Ishikawa (cell line): ENCODE measurements around the gene ACAN.

Experiments
- EP300 ChIP-seq: IDR thresholded peaks from 2 replicates; pipeline ENCODE4 v1.6.1; 2012; ENCODE audit warnings: borderline replicate concordance
- MAX ChIP-seq: IDR thresholded peaks from 2 replicates; pipeline ENCODE4 v1.6.1; 2012
- RAD21 ChIP-seq: IDR thresholded peaks from 2 replicates; pipeline ENCODE4 v1.6.1; 2012; ENCODE audit warnings: low read depth
- TCF12 ChIP-seq: IDR thresholded peaks from 2 replicates; pipeline ENCODE4 v1.6.1; 2012; ENCODE audit warnings: low read depth
- TEAD4 ChIP-seq: IDR thresholded peaks from 2 replicates; pipeline ENCODE4 v1.6.1; 2012
- ZBTB7A ChIP-seq: IDR thresholded peaks from 2 replicates; pipeline ENCODE4 v1.6.1; 2012; ENCODE audit warnings: low read depth

GRCh38 chr15:88876573-88876972, 73.3 kb downstream of the ACAN start:
- TF ChIP-seq EP300 (no peak), TEAD4 (no peak), ZBTB7A (no peak), RAD21 (no peak), TCF12 (no peak), MAX (no peak)
